ENCODE measurements around the gene GSTP1. TPM values are rescaled to one million over a fixed set of nuclear protein-coding genes. Genes with fewer than 3 reads are reported as not detected.

The GSTP1 gene
- polyA plus RNA-seq, 3 donors = 853 to 1,483 (median 1,250) TPM

DNA sequence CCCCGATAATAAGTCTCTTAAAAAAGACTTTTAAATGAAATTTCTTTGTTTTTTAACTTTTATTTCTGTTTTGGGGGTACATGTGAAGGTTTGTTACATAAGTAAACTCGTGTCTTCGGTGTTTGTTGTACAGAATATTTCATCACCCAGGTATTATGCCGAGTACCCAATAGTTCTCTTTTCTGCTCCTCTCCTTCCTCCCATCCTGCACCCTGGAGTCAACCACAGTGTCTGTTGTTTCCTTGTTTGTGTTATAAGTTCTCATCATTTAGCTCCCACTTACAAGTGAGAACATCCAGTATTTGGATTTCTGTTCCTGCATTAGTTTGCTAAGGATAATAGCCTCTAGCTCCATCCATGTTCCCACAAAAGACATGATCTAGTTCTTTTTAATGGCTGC, 1.6 kb upstream of the GSTP1 start:
- Histone ChIP-seq H3K4me2 (replicated peaks; ENCODE audit: extremely low read depth, low read length, poor library complexity, severe bottlenecking) (no peak overlapping the region), H3K27me3 (ENCODE audit: control insufficient read depth in 2 of 2, insufficient read depth in 2 of 2, low read length in 2 of 2) (no peaks in the 10 kb centered on the region), H3K79me2 (ENCODE audit: insufficient read depth, low read length) (peaks cover 23% of the 10 kb centered on the region), H3K27ac (ENCODE audit: low read depth in 1 of 2, low read length in 2 of 2) (no peak overlapping the region), H3K9ac (ENCODE audit: insufficient read depth, low read length, poor library complexity, severe bottlenecking) (no peak overlapping the region), H3K36me3 (replicated peaks in 1 of 2; ENCODE audit: control insufficient read depth in 1 of 2, insufficient read depth in 2 of 2, low read length in 2 of 2) (peaks cover 18 to 19% of the 10 kb centered on the region in 2 donors), H4K20me1 (ENCODE audit: insufficient read depth, low read length) (peaks cover 28% of the 10 kb centered on the region), H3K4me3 (replicated peaks in 1 of 3; ENCODE audit: low read depth in 2 of 3, low read length in 3 of 3) (no peak overlapping the region), H3K4me1 (ENCODE audit: control insufficient read depth in 1 of 2, insufficient read depth in 2 of 2, low read length in 2 of 2) (peaks cover 52 to 58% of the 10 kb centered on the region in 2 donors), H2AFZ (ENCODE audit: insufficient read depth, low read depth, low read length, poor library complexity, severe bottlenecking) (no peak overlapping the region), H3K9me3 (replicated peaks in 1 of 2; ENCODE audit: control insufficient read depth in 1 of 2, insufficient read depth in 1 of 2, low read length in 2 of 2) (no peaks in the 10 kb centered on the region)
- intact Hi-C loops (cut with micrococcal nuclease) = no loop called here
- Mint-ChIP-seq H3K36me3 (peaks cover 24 to 28% of the 10 kb centered on the region in 2 donors), H3K4me3 (no peak overlapping the region), H3K27ac (peak overlapping the region in 1 of 7 donors; percentile 18), H3K27me3 (ENCODE audit: low read depth in 3 of 3) (peaks cover 4 to 16% (median 9%) of the 10 kb centered on the region in 3 donors), H3K9me3 (peaks cover 0 to 7% (median 0%) of the 10 kb centered on the region in 7 donors), H3K4me1 (peaks cover 57% of the 10 kb centered on the region)
- WGBS (ENCODE audit: insufficient coverage) = no CpG with 5 or more reads among the region's 4 CpGs
- TF ChIP-seq, protein P1, sequence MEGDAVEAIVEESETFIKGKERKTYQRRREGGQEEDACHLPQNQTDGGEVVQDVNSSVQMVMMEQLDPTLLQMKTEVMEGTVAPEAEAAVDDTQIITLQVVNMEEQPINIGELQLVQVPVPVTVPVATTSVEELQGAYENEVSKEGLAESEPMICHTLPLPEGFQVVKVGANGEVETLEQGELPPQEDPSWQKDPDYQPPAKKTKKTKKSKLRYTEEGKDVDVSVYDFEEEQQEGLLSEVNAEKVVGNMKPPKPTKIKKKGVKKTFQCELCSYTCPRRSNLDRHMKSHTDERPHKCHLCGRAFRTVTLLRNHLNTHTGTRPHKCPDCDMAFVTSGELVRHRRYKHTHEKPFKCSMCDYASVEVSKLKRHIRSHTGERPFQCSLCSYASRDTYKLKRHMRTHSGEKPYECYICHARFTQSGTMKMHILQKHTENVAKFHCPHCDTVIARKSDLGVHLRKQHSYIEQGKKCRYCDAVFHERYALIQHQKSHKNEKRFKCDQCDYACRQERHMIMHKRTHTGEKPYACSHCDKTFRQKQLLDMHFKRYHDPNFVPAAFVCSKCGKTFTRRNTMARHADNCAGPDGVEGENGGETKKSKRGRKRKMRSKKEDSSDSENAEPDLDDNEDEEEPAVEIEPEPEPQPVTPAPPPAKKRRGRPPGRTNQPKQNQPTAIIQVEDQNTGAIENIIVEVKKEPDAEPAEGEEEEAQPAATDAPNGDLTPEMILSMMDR (IDR thresholded peaks at IDR 0.05) = no peak
- DNase-seq = no peak

DNA sequence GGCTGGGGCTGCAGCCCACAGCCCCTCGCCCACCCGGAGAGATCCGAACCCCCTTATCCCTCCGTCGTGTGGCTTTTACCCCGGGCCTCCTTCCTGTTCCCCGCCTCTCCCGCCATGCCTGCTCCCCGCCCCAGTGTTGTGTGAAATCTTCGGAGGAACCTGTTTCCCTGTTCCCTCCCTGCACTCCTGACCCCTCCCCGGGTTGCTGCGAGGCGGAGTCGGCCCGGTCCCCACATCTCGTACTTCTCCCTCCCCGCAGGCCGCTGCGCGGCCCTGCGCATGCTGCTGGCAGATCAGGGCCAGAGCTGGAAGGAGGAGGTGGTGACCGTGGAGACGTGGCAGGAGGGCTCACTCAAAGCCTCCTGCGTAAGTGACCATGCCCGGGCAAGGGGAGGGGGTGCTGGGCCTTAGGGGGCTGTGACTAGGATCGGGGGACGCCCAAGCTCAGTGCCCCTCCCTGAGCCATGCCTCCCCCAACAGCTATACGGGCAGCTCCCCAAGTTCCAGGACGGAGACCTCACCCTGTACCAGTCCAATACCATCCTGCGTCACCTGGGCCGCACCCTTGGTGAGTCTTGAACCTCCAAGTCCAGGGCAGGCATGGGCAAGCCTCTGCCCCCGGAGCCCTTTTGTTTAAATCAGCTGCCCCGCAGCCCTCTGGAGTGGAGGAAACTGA, 731 bp downstream of the GSTP1 start:
- Mint-ChIP-seq H3K27me3 (ENCODE audit: low read depth in 3 of 3) (peaks cover 5 to 11% (median 6%) of the 10 kb centered on the region in 3 donors), H3K27ac (peak overlapping the region; percentile 79 to 91 (median 85)), H3K4me1 (peaks cover 72% of the 10 kb centered on the region), H3K9me3 (peaks cover 0 to 13% (median 3%) of the 10 kb centered on the region in 7 donors), H3K4me3 (peak overlapping the region; percentile 81 to 90), H3K36me3 (peaks cover 32 to 39% of the 10 kb centered on the region in 2 donors)
- H3K79me2 ChIP-seq (ENCODE audit: insufficient read depth, low read length) = peaks cover 23% of the 10 kb centered on the region
- peak overlapping the region; percentile 81 for H2AFZ ChIP-seq (ENCODE audit: insufficient read depth, low read depth, low read length, poor library complexity, severe bottlenecking)
- peaks cover 69 to 77% of the 10 kb centered on the region in 2 donors for H3K4me1 ChIP-seq (ENCODE audit: control insufficient read depth in 1 of 2, insufficient read depth in 2 of 2, low read length in 2 of 2)
- TF ChIP-seq, protein P1 (IDR thresholded peaks at IDR 0.05) = no peak
- peaks cover 28% of the 10 kb centered on the region for H4K20me1 ChIP-seq (ENCODE audit: insufficient read depth, low read length)
- H3K4me3 ChIP-seq (replicated peaks in 1 of 3; ENCODE audit: low read depth in 2 of 3, low read length in 3 of 3) = peak overlapping the region; percentile 47 to 82 (median 67)
- H3K36me3 ChIP-seq (replicated peaks in 1 of 2; ENCODE audit: control insufficient read depth in 1 of 2, insufficient read depth in 2 of 2, low read length in 2 of 2) = peaks cover 18 to 25% of the 10 kb centered on the region in 2 donors
- peaks cover 0 to 2% of the 10 kb centered on the region in 2 donors for H3K9me3 ChIP-seq (replicated peaks in 1 of 2; ENCODE audit: control insufficient read depth in 1 of 2, insufficient read depth in 1 of 2, low read length in 2 of 2)
- intact Hi-C loops (cut with micrococcal nuclease) = no loop called here
- peak; percentile 62 to 75 (median 68) for DNase-seq
- H3K27ac ChIP-seq (ENCODE audit: low read depth in 1 of 2, low read length in 2 of 2) = peak overlapping the region; percentile 80 to 85
- H3K9ac ChIP-seq (ENCODE audit: insufficient read depth, low read length, poor library complexity, severe bottlenecking) = peak overlapping the region; percentile 83
- peak overlapping the region; percentile 83 for H3K4me2 ChIP-seq (replicated peaks; ENCODE audit: extremely low read depth, low read length, poor library complexity, severe bottlenecking)
- H3K27me3 ChIP-seq (ENCODE audit: control insufficient read depth in 2 of 2, insufficient read depth in 2 of 2, low read length in 2 of 2) = no peaks in the 10 kb centered on the region
- 27% methylated on average over 15 of the region's 33 CpGs for WGBS (ENCODE audit: insufficient coverage)
